B cell (primary cell): ENCODE measurements around the gene KLK14.

ENCODE experiments used
- CTCF ChIP-seq: fragments of 200-600 bp; IDR thresholded peaks from one replicate; pipeline ENCODE4 v1.8.0; 2022; ENCODE audit warnings: antibody characterized with exemption, mild to moderate bottlenecking
- EZH2 ChIP-seq: IDR thresholded peaks from 2 replicates; pipeline ENCODE4 v1.6.1; 2012; ENCODE audit warnings: borderline replicate concordance, low read depth, mild to moderate bottlenecking, moderate library complexity, low read length; ENCODE audit not compliant: insufficient read depth, poor library complexity, severe bottlenecking

- no peak for TF ChIP-seq CTCF
- TF ChIP-seq EZH2, result no peak
Observed at GRCh38 chr19:51030631-51031030, 52.1 kb downstream of the KLK14 start.
